Measurements from ENCODE around the gene ANAPC1. TPM values are rescaled to one million over a fixed set of nuclear protein-coding genes. Genes with fewer than 3 reads are reported as not detected.
A peak's percentile ranks its signal among the peaks of the same experiment; 100 is the strongest.
"Not testable (repeated sequence)": the region's sequence is repeated elsewhere in the genome, so short reads cannot be mapped to it uniquely, and the experiment has no call there.

The ANAPC1 gene
- total and polyA plus RNA-seq, 2 experiments from 2014 or later: 17.8 to 175 TPM

- H2AFZ ChIP-seq, H3K27ac Mint-ChIP-seq: not testable (repeated sequence)
- peak; percentile 99 for ATAC-seq
Observed at GRCh38 chr2:111725742-111726141, 158.3 kb downstream of the ANAPC1 start.

GRCh38 chr2:111719610-111720009, 164.4 kb downstream of the ANAPC1 start:
- not testable (repeated sequence) for H3K4me1 Mint-ChIP-seq, H3K27ac Mint-ChIP-seq

More at GRCh38 chr2:111725742-111726141, 158.3 kb downstream of the ANAPC1 start:
- H3K4me3 Mint-ChIP-seq; H3F3A ChIP-seq (replicated peaks; ENCODE audit: low read depth); H3K27ac ChIP-seq (ENCODE audit: low read depth); H4K20me1 ChIP-seq (replicated peaks; ENCODE audit: insufficient read depth); H3K36me3 Mint-ChIP-seq (ENCODE audit: low read depth); H3K36me3 ChIP-seq (ENCODE audit: insufficient read depth); H3K79me2 ChIP-seq (replicated peaks; ENCODE audit: insufficient read depth); H3K9me3 Mint-ChIP-seq; H3K9me2 ChIP-seq (ENCODE audit: insufficient read depth); H3K4me3 ChIP-seq; H3K27me3 ChIP-seq (ENCODE audit: insufficient read depth); H3K4me1 Mint-ChIP-seq; H3K4me1 ChIP-seq (ENCODE audit: insufficient read depth); H3K27me3 Mint-ChIP-seq (ENCODE audit: insufficient read depth, low read depth, poor library complexity); H3K4me2 ChIP-seq: not testable (repeated sequence)
- DNase-seq (ENCODE audit: low spot score): peak; percentile 51
- TF ChIP-seq CTCF (conservative IDR thresholded peaks at IDR 0.05; ENCODE audit: low read depth in 2 of 2): peak in 1 of 2 experiments; percentile 63; a peak in 2 of 4 replicates

More at GRCh38 chr2:111719610-111720009, 164.4 kb downstream of the ANAPC1 start:
- H3K27ac ChIP-seq (ENCODE audit: low read depth); H3F3A ChIP-seq (replicated peaks; ENCODE audit: low read depth); H3K9me2 ChIP-seq (ENCODE audit: insufficient read depth); H3K9me3 Mint-ChIP-seq; H3K4me3 ChIP-seq; H3K4me3 Mint-ChIP-seq; H3K79me2 ChIP-seq (replicated peaks; ENCODE audit: insufficient read depth); H3K36me3 ChIP-seq (ENCODE audit: insufficient read depth); DNase-seq (ENCODE audit: low spot score); H3K36me3 Mint-ChIP-seq (ENCODE audit: low read depth); H4K20me1 ChIP-seq (replicated peaks; ENCODE audit: insufficient read depth); H3K27me3 Mint-ChIP-seq (ENCODE audit: insufficient read depth, low read depth, poor library complexity); H3K4me2 ChIP-seq; H2AFZ ChIP-seq; H3K27me3 ChIP-seq (ENCODE audit: insufficient read depth); H3K4me1 ChIP-seq (ENCODE audit: insufficient read depth); ATAC-seq: not testable (repeated sequence)

Small RNA genes lying within 50 kb of the gene (microRNA-seq; reads per million reads assigned to microRNA genes)
- not detected for gene MIR4771-2

Small RNA genes lying within 50 kb of the gene (small RNA-seq; reads per million reads assigned to genes)
- gene MIR4771-2 (ENCODE audit: low replicate concordance) (not detected), gene RN7SL297P (ENCODE audit: low replicate concordance) (not detected)

Other genes with a start within 250 kb of the ANAPC1 start
- 8.7 and 9.0 TPM in 2 replicates for gene MERTK, start 14.4 kb upstream of the ANAPC1 start, total RNA-seq (2014; rRNA removed; shearing (Covaris generic))
- 2.4 and 3.0 TPM in 2 replicates for gene MERTK, start 14.4 kb upstream of the ANAPC1 start, polyA plus RNA-seq (2016; fragmentation: Nextera tagmentation; extraction: Ambion mirVana)
- gene TMEM87B, start 171.1 kb upstream of the ANAPC1 start, total RNA-seq (2014; rRNA removed; shearing (Covaris generic)): 15.4 and 25.0 TPM in 2 replicates
- gene TMEM87B, start 171.1 kb upstream of the ANAPC1 start, polyA plus RNA-seq (2016; fragmentation: Nextera tagmentation; extraction: Ambion mirVana): 5.1 and 7.0 TPM in 2 replicates